GM18520 (cell line): ENCODE measurements around the gene MB.

Source experiments
- ATAC-seq: cut with Tn5 transposase; IDR thresholded peaks from one replicate; pipeline ENCODE4 v1.9.1; 2021; ENCODE audit not compliant: unreplicated experiment

MB gene

DNA sequence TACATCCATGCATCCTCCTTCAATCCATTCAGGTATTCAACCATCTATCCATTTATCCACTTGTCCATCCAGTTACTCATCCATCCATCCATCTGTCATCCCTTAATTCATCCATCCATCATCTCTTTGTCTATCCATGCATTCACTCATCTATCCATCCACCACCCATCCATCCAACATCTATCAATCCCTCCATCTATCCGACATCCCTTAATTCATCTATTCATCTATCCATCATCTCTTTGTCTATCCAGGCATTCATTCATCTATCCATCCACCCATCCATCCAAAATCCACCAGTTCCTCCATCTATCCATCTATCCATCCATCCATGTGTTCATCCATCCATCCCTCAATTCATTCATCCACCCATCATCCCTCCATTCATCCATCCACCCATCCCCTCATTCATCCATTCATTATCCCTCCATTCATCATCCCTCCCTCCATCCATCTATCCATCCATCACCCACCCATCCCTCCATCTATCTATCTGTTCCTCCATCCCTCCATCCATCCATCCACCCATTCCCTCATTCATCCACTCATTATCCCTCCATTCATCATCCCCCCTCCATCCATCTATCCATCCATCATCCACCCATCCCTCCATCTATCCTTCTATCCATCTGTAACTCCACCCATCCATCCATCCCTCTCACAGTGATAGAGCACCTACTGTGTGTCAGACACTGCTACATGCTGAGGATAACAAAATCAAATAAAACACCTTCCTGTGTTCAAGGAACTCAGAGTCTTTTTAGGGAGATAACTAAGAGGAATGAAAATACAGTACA is 1.5 kb upstream of the MB start:
- no peak for ATAC-seq

- no peak for ATAC-seq
Measured at GRCh38 chr22:35616043-35616442, 1.1 kb downstream of the MB start.

- no peak for ATAC-seq
Measured at GRCh38 chr22:35615156-35615555, 2.0 kb downstream of the MB start.

GRCh38 chr22:35614404-35614803 is 2.7 kb downstream of the MB start:
- ATAC-seq, result no peak

DNA sequence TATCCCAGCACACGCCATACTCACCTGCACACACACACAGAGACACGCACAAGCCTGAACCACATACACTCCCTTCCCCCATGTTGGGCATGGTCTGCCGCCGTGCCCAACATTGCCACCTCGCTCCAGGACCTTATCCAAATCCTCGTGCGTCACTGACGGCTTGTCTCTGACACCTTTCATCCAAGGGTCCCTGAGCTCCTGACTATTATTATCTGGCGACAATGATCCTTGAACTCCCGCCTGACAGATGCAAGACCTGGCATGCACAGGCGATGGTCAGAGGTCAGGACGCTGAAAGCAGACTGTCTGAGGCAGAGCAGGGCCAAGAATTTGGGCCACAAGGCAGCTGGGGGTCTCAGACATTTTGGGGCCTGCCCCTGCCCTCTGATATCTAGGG is 4.2 kb downstream of the MB start:
- ATAC-seq, result no peak

- no peak for ATAC-seq
Measured at GRCh38 chr22:35611891-35612576, 5.1 kb downstream of the MB start.

DNA sequence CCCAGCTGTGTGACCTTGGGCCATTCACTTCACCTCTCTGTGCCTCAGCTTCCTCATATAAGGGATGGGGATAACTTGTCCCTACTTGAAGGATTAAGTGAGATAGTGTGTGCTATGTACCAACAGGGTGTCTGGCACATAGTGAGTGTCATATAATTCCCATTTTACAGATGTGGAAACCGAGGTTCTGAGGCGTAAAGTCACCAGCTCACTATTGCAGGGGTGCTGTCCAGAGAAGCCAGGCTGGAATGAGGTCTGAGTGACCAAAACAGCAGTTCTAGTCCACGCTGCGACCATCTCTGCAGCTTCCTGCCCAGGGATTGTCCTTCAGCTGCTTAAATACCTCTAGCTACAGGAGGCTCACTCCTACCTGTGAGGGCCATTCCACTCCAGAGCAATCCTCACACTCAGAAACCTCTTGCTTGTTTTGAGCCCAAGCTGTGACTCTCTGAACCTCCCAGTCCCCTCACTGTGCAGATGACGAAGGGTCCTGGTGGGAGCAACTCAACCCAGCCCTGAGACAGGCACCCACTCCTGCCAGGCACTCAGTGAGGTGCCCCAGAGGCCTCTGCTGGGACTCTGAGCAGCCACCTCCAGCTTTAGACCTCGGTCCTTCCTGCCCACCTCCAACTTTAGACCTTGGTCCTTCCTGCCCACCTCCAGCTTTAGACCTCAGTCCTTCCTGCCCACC is 5.8 kb downstream of the MB start:
- ATAC-seq, result no peak

GRCh38 chr22:35610741-35611140 is 6.4 kb downstream of the MB start:
- no peak for ATAC-seq

GRCh38 chr22:35609761-35610160 is 7.4 kb downstream of the MB start:
- no peak for ATAC-seq

- no peak for ATAC-seq
Measured at GRCh38 chr22:35609261-35609660, 7.9 kb downstream of the MB start.

DNA sequence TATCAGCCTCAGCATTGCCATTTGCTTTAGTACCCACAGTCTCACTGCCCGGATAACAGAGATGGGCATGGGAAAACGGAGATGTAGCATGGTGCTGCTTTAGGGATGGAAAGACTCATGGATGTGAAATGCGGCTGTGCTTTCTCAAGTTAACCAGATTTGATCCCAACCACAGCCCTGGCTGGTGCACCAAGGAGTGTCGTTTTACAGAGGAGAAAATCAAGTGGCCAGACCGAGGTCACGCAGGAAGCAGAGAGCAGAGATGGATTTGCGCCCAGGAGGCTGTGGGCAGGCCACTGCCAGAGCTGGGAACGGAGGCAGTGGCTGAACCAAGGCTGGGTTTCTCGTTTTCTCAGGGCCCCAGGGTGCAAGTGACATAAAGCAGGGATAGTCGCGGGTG is 9.0 kb downstream of the MB start:
- no peak for ATAC-seq

GRCh38 chr22:35606916-35607315 is 10.2 kb downstream of the MB start:
- no peak for ATAC-seq

- ATAC-seq, result no peak
Measured at GRCh38 chr22:35605851-35606481, 11.2 kb downstream of the MB start.

GRCh38 chr22:35605369-35605680 is 11.8 kb downstream of the MB start:
- no peak for ATAC-seq

DNA sequence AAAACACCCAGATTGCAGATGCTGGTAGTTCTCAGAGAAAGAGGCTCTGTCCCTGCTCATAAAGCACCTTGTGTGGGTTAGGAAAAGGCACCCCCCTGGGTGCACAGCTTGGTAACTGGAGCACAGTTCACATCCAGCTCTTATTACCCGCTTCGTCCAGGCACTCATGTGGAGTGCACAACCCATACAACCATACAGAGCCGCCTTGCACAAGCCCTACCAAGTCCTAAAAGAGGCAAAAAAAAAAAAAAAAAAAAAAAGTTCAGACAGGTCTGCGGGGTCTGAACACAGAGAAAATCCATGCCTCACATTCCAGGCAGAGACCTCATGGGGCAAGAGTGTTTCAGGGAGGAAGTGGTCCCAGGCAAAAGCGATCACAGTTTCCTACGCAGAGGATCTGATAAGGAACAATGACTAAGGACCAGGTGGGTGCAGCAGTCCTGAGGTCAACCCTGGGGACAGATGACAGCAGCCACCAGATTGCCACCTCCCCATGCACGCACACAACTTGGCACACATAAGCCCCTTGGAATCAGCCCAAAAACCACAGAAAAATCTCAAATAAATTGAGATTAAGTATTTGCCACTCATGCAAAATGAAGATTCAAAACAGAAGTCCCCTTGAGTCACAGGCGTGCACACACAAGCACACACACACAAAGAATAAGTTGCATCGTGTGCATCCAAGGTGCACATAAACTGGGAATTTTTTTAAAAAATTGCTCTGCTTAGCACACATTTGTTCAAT is 12.3 kb downstream of the MB start:
- no peak for ATAC-seq

DNA sequence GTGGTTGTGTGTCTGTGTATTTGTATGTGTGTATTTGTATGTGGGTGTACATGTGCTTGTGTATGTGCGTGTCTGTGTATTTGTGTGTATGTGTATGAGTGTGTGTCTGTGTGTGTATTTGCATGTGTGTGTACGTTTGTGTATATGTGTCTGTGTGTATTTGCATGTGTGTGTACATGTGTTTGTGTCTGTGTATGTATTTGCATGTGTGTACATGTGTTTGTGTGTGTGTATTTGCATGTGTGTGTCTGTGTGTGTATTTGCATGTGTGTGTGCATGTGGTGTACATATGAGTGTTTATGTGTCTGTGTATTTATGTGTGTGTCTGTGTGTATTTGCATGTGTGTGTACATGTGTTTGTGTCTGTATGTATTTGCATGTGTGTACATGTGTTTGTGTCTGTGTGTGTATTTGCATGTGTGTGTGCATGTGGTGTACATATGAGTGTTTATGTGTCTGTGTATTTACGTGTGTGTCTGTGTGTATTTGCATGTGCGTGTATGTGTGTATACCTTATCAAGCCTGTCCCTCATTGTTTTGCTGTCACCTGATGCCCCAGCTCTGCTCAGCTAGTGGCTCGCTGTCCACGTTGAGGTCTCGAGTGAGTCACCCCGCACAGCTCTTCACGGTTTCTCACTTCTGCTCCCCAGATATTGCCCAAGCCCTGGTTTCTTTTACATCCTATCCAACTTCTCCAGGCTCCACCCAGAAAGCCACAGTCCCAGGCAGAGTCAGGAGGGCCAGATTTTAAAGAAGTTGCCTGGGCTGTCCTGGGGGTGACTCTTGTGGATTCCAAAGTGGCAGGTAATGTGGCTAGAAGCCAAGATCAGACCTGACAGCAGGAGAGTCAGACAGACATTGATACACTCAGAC is 15.2 kb downstream of the MB start:
- ATAC-seq, result no peak

DNA sequence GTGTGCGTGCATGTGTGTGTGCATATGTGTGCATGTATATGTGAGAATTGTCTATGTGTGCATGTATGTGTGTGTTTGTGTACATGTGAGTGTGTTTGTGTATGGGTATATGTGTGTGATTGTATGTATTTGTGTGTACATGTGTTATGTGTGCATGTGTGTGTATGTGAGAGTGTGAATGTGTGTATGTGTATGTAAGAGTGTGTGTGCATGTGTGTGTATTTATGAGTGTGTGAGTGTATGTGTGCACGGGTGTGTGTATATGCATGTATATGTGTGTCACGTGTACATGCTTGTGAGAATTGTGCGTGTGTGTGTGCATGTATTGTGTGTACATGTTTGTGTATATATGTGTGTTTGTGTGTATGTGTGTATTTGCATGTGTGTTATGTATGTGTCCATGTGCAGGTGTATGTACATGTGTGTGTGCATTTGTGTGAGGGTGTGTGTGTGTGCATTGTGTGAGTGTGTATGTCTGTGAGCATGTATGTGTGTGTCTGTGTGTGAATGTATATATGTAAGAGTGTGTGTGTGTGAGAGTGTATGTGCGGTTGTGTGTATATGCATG is 16.0 kb downstream of the MB start:
- no peak for ATAC-seq

DNA sequence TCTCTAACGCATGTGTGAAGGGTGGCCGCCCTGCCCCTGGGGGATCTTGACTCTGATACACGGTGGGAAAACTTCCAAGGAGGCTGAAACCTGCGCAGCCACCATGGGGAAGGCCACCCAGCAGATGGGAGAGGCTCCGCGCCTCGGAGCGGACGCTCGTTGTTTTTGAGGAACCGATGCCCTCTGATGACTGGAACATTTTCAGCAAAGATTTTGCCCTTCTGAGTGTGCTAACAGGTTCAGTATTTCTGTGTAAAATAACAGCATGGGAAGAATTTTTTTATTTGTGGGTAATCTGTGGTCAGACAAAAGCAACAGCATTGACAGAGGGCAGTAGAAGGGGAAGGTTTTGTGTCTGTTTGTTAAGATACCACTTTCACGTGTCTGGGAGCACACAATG is 16.7 kb downstream of the MB start:
- ATAC-seq, result no peak

DNA sequence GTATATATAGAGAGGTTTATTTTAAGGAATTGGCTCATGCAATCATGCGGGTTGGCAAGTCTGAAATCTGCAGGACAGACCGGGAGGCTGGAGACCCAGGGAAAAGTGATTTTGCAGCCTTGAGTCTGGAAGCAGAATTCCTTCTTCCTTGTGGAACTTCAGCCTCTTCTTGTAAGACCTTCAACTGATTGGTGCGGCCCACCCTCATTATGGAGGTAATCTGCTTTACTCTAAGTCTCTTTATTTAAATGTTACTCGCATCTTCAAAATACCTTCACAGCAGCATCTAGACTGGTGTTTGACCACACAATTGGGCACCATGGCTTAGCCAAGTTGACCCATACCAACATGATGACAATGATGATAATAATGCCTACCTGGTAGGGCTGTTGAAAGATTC is 17.8 kb downstream of the MB start:
- ATAC-seq, result no peak

- no peak for ATAC-seq
Measured at GRCh38 chr22:35598396-35598710, 18.8 kb downstream of the MB start.
